Fibroblast of pulmonary artery (primary cell): Measurements from ENCODE around the gene RPS10.

ENCODE experiments used
- DNase-seq: peaks from one replicate; pipeline ENCODE4 v3.0.0-alpha.2; 2010; ENCODE audit warnings: low read depth
- H3K4me3 ChIP-seq: replicated peaks from 2 replicates; pipeline ENCODE4 v1.5.1; 2011; ENCODE audit warnings: low read depth, mild to moderate bottlenecking, control low read depth, low read length, moderate library complexity
- CTCF ChIP-seq: IDR thresholded peaks from 2 replicates; pipeline ENCODE4 v1.5.1; 2011; ENCODE audit warnings: mild to moderate bottlenecking, control low read depth, low read length, inconsistent platforms; ENCODE audit errors: missing control alignments

The RPS10 gene

GRCh38 chr6:34451192-34451591 lies 25.3 kb upstream of the RPS10 start:
- H3K4me3 ChIP-seq, result no peak overlapping the region
- TF ChIP-seq CTCF, result no peak
- no peak for DNase-seq

- no peak overlapping the region for H3K4me3 ChIP-seq
- TF ChIP-seq CTCF, result no peak
- no peak for DNase-seq
Observed at GRCh38 chr6:34447910-34448309, 22.0 kb upstream of the RPS10 start.

GRCh38 chr6:34447386-34447785 lies 21.5 kb upstream of the RPS10 start:
- no peak for TF ChIP-seq CTCF
- no peak for DNase-seq
- H3K4me3 ChIP-seq, result no peak overlapping the region

GRCh38 chr6:34445313-34445860 lies 19.5 kb upstream of the RPS10 start:
- H3K4me3 ChIP-seq, result no peak overlapping the region
- TF ChIP-seq CTCF, result no peak
- no peak for DNase-seq

- DNase-seq, result no peak
- no peak overlapping the region for H3K4me3 ChIP-seq
- TF ChIP-seq CTCF, result no peak
Observed at GRCh38 chr6:34441526-34441925, 15.7 kb upstream of the RPS10 start.

- no peak for DNase-seq
- TF ChIP-seq CTCF, result no peak
- no peak overlapping the region for H3K4me3 ChIP-seq
Observed at GRCh38 chr6:34439442-34439841, 13.6 kb upstream of the RPS10 start.

GRCh38 chr6:34438705-34439104 lies 12.8 kb upstream of the RPS10 start:
- DNase-seq, result no peak
- no peak for TF ChIP-seq CTCF
- H3K4me3 ChIP-seq, result no peak overlapping the region
